Upper lobe of right lung (tissue), 1 donor: ENCODE measurements around the gene TKTL1. TPM values are rescaled to one million over a fixed set of nuclear protein-coding genes. Genes with fewer than 3 reads are reported as not detected.
"Not testable (repeated sequence)": the region's sequence is repeated elsewhere in the genome, so short reads cannot be mapped to it uniquely, and the experiment has no call there.

Source experiments
- ATAC-seq: fragments of 200-7000 bp; cut with Tn5 transposase; one replicate; pipeline ENCODE4 v1.9.1; 2020; ENCODE audit warnings: mild to moderate bottlenecking, moderate library complexity
- DNase-seq: peaks from one replicate; pipeline ENCODE4 v3.0.0-alpha.2; 2020
- H3K27ac ChIP-seq: fragments of 200-600 bp; one replicate; pipeline ENCODE4 v1.8.0; 2022
- H3K27me3 ChIP-seq: fragments of 200-600 bp; one replicate; pipeline ENCODE4 v1.8.0; 2022; ENCODE audit warnings: mild to moderate bottlenecking
- H3K36me3 ChIP-seq: fragments of 200-600 bp; one replicate; pipeline ENCODE4 v1.8.0; 2022
- H3K4me1 ChIP-seq: fragments of 200-600 bp; one replicate; pipeline ENCODE4 v1.8.0; 2022
- H3K4me3 ChIP-seq: fragments of 200-600 bp; one replicate; pipeline ENCODE4 v1.8.0; 2022; ENCODE audit warnings: mild to moderate bottlenecking
- H3K9me3 ChIP-seq: fragments of 200-600 bp; one replicate; pipeline ENCODE4 v1.8.0; 2022
- CTCF ChIP-seq: fragments of 200-600 bp; IDR thresholded peaks from one replicate; pipeline ENCODE4 v1.8.0; 2022; ENCODE audit warnings: antibody characterized with exemption
- intact Hi-C: fragments of 100-400 bp; cut with DNase I; formaldehyde crosslinking; loops from one replicate; pipeline ENCODE4 v1.11.0; 2022
- total RNA-seq: library from RNA; stranded (reverse); fragmentation: NEBNext Ultra II Directional; extraction: Animal tissue kit (Norgen Biotek cat#: 25700); gene quantifications from one replicate; pipeline ENCODE4 v1.2.1, GENCODE V29; 2021
- donor health status: DM: no; HTN: yes; CAD: no; lungs with severe emphysema.

The TKTL1 gene
- total RNA-seq, 1 donor from 2014 or later = not detected

- Histone ChIP-seq H3K36me3 (no peaks in the 10 kb centered on the region), H3K4me1 (no peaks in the 10 kb centered on the region), H3K4me3 (no peak within 1 kb of the TSS), H3K27ac (no peak within 1 kb of the TSS), H3K27me3 (no peaks in the 10 kb centered on the region), H3K9me3 (no peaks in the 10 kb centered on the region)
- DNase-seq = no peak
- no peak for ATAC-seq
- intact Hi-C loops = no loop called here
- no peak for TF ChIP-seq CTCF
Observed at GRCh38 chrX:154294791-154295574, 612 bp upstream of the TKTL1 start, which contains the start of gene TEX28. Gene TEX28, minus strand, starts transcription at chrX:154295124. Its CDS starts 3,007 bp downstream, at chrX:154292117.

DNA sequence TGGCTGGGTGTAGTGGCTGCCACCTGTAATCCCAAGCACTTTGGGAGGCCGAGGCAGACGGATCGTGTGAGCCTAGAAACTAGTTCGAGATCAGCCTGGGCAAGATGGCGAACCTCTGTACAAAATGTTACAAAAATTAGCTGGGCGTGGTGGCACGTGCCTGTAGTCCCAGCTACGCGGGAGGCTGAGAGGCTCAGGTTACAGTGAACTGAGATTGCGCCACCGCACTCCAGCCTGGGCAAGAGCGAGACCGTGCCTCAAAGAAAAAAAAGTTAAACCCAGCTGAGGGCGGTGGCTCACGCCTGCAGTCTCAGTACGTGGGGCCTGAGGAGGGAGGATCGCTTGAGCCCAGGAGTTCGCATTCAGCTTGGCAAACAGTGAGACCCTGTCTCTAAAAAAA, 1.1 kb downstream of the TKTL1 start:
- intact Hi-C loops = no loop called here
- Histone ChIP-seq H3K9me3 (no peaks in the 10 kb centered on the region), H3K36me3 (no peaks in the 10 kb centered on the region), H3K27me3 (no peaks in the 10 kb centered on the region), H3K4me1 (no peaks in the 10 kb centered on the region), H3K4me3 (no peak overlapping the region), H3K27ac (no peak overlapping the region)
- ATAC-seq (no peak), DNase-seq (no peak)
- no peak for TF ChIP-seq CTCF

- DNase-seq = no peak
- Histone ChIP-seq H3K27me3 (no peaks in the 10 kb centered on the region), H3K9me3 (no peaks in the 10 kb centered on the region), H3K4me3 (no peak overlapping the region), H3K27ac (no peak overlapping the region), H3K4me1 (no peaks in the 10 kb centered on the region), H3K36me3 (no peaks in the 10 kb centered on the region)
- no peak for TF ChIP-seq CTCF
- intact Hi-C loops = no loop called here
- no peak for ATAC-seq
Observed at GRCh38 chrX:154298312-154298711, 2.7 kb downstream of the TKTL1 start.

DNA sequence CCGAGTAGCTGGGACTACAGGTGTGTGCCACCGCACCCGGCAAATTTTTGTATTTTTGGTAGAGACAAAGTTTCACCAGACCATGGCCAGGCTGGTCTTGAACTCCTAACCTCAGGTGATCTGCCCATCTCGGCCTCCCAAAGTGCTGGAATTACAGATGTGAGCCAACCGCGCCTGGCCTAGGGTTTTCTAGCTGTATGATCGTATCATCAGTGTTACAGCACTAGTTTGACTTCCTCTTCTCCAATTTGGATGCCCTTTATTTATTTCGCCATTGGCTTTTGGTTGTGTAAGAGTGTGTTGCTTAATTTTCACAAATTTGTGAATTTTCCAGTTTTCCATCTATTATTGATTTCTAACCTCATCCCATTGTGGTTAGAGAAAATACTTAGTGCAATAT, 5.2 kb downstream of the TKTL1 start:
- no peak for DNase-seq
- H3K27me3 ChIP-seq = no peaks in the 10 kb centered on the region
- intact Hi-C loops = no loop called here
- H3K9me3 ChIP-seq = no peaks in the 10 kb centered on the region
- H3K36me3 ChIP-seq = no peaks in the 10 kb centered on the region
- H3K4me1 ChIP-seq = no peaks in the 10 kb centered on the region
- H3K4me3 ChIP-seq = no peak overlapping the region
- ATAC-seq = peak; percentile 47
- no peak for TF ChIP-seq CTCF
- H3K27ac ChIP-seq = no peak overlapping the region

- intact Hi-C loops, H3K27me3 ChIP-seq: not testable (repeated sequence)
Observed at GRCh38 chrX:154302998-154303397, 7.4 kb downstream of the TKTL1 start.

GRCh38 chrX:154303476-154303875, 7.9 kb downstream of the TKTL1 start:
- TF ChIP-seq CTCF = no peak
- intact Hi-C loops = no loop called here
- DNase-seq = no peak
- Histone ChIP-seq H3K36me3 (no peaks in the 10 kb centered on the region), H3K27ac (no peak overlapping the region), H3K27me3 (no peaks in the 10 kb centered on the region), H3K9me3 (no peaks in the 10 kb centered on the region), H3K4me3 (no peak overlapping the region), H3K4me1 (no peaks in the 10 kb centered on the region)
- ATAC-seq = no peak

More at GRCh38 chrX:154302998-154303397, 7.4 kb downstream of the TKTL1 start:
- H3K9me3 ChIP-seq, H3K4me1 ChIP-seq, DNase-seq, H3K4me3 ChIP-seq, ATAC-seq, H3K36me3 ChIP-seq, H3K27ac ChIP-seq: not testable (repeated sequence)
